Peyer's patch (tissue), 4 donors: ENCODE results near the gene PRELID3B.

Experiments
- POLR2A ChIP-seq, 2 donors: fragments of 450-650 bp; IDR thresholded peaks; one replicate each; pipeline ENCODE4 v1.5.1; 2017; ENCODE audit warnings: antibody characterized with exemption in 2 of 2, mild to moderate bottlenecking in 2 of 2, moderate library complexity in 2 of 2
- TF ChIP-seq, protein P1 (sequence below), 6 experiments: fragments of 450-650 bp in 4 of 6; fragments of 200-600 bp in 2 of 6; sonication (generic) in 1 of 6; IDR thresholded peaks; one replicate each; pipeline ENCODE4 v1.5.1; 2017 to 2019; ENCODE audit warnings: antibody characterized with exemption in 6 of 6, mild to moderate bottlenecking in 3 of 6, moderate library complexity in 1 of 6

- TF ChIP-seq POLR2A (IDR thresholded peaks at IDR 0.05): no peak
- TF ChIP-seq, protein P1, sequence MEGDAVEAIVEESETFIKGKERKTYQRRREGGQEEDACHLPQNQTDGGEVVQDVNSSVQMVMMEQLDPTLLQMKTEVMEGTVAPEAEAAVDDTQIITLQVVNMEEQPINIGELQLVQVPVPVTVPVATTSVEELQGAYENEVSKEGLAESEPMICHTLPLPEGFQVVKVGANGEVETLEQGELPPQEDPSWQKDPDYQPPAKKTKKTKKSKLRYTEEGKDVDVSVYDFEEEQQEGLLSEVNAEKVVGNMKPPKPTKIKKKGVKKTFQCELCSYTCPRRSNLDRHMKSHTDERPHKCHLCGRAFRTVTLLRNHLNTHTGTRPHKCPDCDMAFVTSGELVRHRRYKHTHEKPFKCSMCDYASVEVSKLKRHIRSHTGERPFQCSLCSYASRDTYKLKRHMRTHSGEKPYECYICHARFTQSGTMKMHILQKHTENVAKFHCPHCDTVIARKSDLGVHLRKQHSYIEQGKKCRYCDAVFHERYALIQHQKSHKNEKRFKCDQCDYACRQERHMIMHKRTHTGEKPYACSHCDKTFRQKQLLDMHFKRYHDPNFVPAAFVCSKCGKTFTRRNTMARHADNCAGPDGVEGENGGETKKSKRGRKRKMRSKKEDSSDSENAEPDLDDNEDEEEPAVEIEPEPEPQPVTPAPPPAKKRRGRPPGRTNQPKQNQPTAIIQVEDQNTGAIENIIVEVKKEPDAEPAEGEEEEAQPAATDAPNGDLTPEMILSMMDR (IDR thresholded peaks at IDR 0.05): no peak
These were observed 14.8 kb downstream of the PRELID3B start for GRCh38 chr20:59027741-59028320.
